HG03066 (cell line): Measurements from ENCODE around the gene SHROOM3.

Source experiments
- ATAC-seq: cut with Tn5 transposase; IDR thresholded peaks from one replicate; pipeline ENCODE4 v1.9.1; 2021; ENCODE audit warnings: low read depth; ENCODE audit not compliant: unreplicated experiment

The SHROOM3 gene

GRCh38 chr4:76687746-76688448, 252.9 kb downstream of the SHROOM3 start:
- ATAC-seq = no peak

- no peak for ATAC-seq
Measured at GRCh38 chr4:76688619-76689144, 253.7 kb downstream of the SHROOM3 start.

GRCh38 chr4:76689145-76689817, 254.3 kb downstream of the SHROOM3 start:
- ATAC-seq = peak; percentile 44

- ATAC-seq = no peak
Measured at GRCh38 chr4:76690011-76690905, 255.2 kb downstream of the SHROOM3 start.

GRCh38 chr4:76690906-76691275, 255.9 kb downstream of the SHROOM3 start:
- no peak for ATAC-seq

GRCh38 chr4:76691807-76692582, 257.0 kb downstream of the SHROOM3 start:
- ATAC-seq = no peak

GRCh38 chr4:76692761-76693160, 257.7 kb downstream of the SHROOM3 start:
- no peak for ATAC-seq

GRCh38 chr4:76694056-76694455, 259.0 kb downstream of the SHROOM3 start:
- ATAC-seq = no peak

- ATAC-seq = no peak
Measured at GRCh38 chr4:76696109-76696508, 261.1 kb downstream of the SHROOM3 start.

- peak; percentile 91 for ATAC-seq
Measured at GRCh38 chr4:76697129-76697803, 262.2 kb downstream of the SHROOM3 start.

GRCh38 chr4:76698141-76698540, 263.1 kb downstream of the SHROOM3 start:
- ATAC-seq = no peak

GRCh38 chr4:76699751-76700310, 264.8 kb downstream of the SHROOM3 start:
- ATAC-seq = no peak

GRCh38 chr4:76702440-76703122, 267.6 kb downstream of the SHROOM3 start:
- no peak for ATAC-seq

GRCh38 chr4:76703123-76703490, 268.1 kb downstream of the SHROOM3 start:
- no peak for ATAC-seq

GRCh38 chr4:76703676-76704075, 268.6 kb downstream of the SHROOM3 start:
- ATAC-seq = no peak

- no peak for ATAC-seq
Measured at GRCh38 chr4:76704133-76704881, 269.3 kb downstream of the SHROOM3 start.

- ATAC-seq = no peak
Measured at GRCh38 chr4:76705472-76705871, 270.4 kb downstream of the SHROOM3 start.

GRCh38 chr4:76706581-76706980, 271.6 kb downstream of the SHROOM3 start:
- no peak for ATAC-seq
